CD4-positive, alpha-beta T cell (primary cell): Measurements from ENCODE around the gene SENP3. TPM values are rescaled to one million over a fixed set of nuclear protein-coding genes. Genes with fewer than 3 reads are reported as not detected.

Source experiments
- ATAC-seq: fragments of 200-7000 bp; cut with Tn5 transposase; one replicate; pipeline ENCODE4 v1.10.0; 2022; ENCODE audit warnings: mild to moderate bottlenecking; ENCODE audit not compliant: poor library complexity
- CTCF ChIA-PET: fragments of 350-600 bp; sonication (Branson Sonifier 250); formaldehyde crosslinking; loops from one replicate; lab custom pipeline; 2021; ENCODE audit warnings: antibody characterized with exemption, inconsistent platforms; lab: Charles Lee
- POLR2A ChIA-PET: fragments of 350-600 bp; sonication (Branson Sonifier 250); formaldehyde crosslinking; loops from one replicate; lab custom pipeline; 2021; ENCODE audit warnings: antibody characterized with exemption, inconsistent platforms; lab: Charles Lee
- DNase-seq, 14 experiments: peaks; one replicate each; pipeline ENCODE4 v3.0.0-alpha.2; 2013 to 2020; ENCODE audit warnings: mixed read lengths in 2 of 14
- H3K27ac ChIP-seq, 2 donors: one replicate each; pipeline versions ENCODE4 v1.5.1 to v1.7.0; 2013; ENCODE audit warnings: low read length in 2 of 2, low read depth in 1 of 2, mild to moderate bottlenecking in 1 of 2
- H3K27me3 ChIP-seq, 2 experiments: 1 replicate in 1 of 2; 2 replicates in 1 of 2; pipeline versions ENCODE4 v1.6.1 to v1.7.0; 2013; ENCODE audit warnings: low read length in 2 of 2, control low read depth in 1 of 2, mild to moderate bottlenecking in 1 of 2, moderate library complexity in 1 of 2; ENCODE audit not compliant: insufficient read depth in 2 of 2, control insufficient read depth in 1 of 2
- H3K36me3 ChIP-seq: one replicate; pipeline ENCODE4 v1.6.1; 2013; ENCODE audit warnings: low read length, control low read depth; ENCODE audit not compliant: insufficient read depth
- H3K4me1 ChIP-seq: one replicate; pipeline ENCODE4 v1.6.1; 2013; ENCODE audit warnings: low read length, control low read depth; ENCODE audit not compliant: insufficient read depth
- H3K4me3 ChIP-seq: one replicate; pipeline ENCODE4 v1.5.1; 2013; ENCODE audit warnings: mild to moderate bottlenecking, low read length, moderate library complexity
- H3K9me3 ChIP-seq, 2 experiments: 1 replicate in 1 of 2; 2 replicates in 1 of 2; pipeline versions ENCODE4 v1.6.1 to v1.7.0; 2013; ENCODE audit warnings: low read length in 2 of 2, mild to moderate bottlenecking in 2 of 2, control low read depth in 1 of 2, moderate library complexity in 1 of 2; ENCODE audit not compliant: control insufficient read depth in 1 of 2, insufficient read depth in 1 of 2
- H3K27ac Mint-ChIP-seq: one replicate; pipeline ENCODE4 v1.8.0; 2020; ENCODE audit warnings: mixed read lengths
- H3K27me3 Mint-ChIP-seq: one replicate; pipeline ENCODE4 v1.8.0; 2021; ENCODE audit warnings: mixed read lengths
- H3K36me3 Mint-ChIP-seq: one replicate; pipeline ENCODE4 v1.8.0; 2021; ENCODE audit warnings: low read depth, mixed read lengths
- H3K4me1 Mint-ChIP-seq: one replicate; pipeline ENCODE4 v1.8.0; 2021; ENCODE audit warnings: low read depth, mixed read lengths
- H3K4me3 Mint-ChIP-seq: one replicate; pipeline ENCODE4 v1.8.0; 2020; ENCODE audit warnings: mild to moderate bottlenecking, mixed read lengths
- H3K9me3 Mint-ChIP-seq: one replicate; pipeline ENCODE4 v1.8.0; 2020; ENCODE audit warnings: mixed read lengths
- intact Hi-C, 2 experiments: fragments of 100-400 bp; cut with DNase I in 1 of 2; cut with micrococcal nuclease in 1 of 2; formaldehyde crosslinking; loops; one replicate each; pipeline versions ENCODE4 v1.15.1 to v1.9.0; 2023 to 2025; cut with DNase I, micrococcal nuclease
- total RNA-seq, 174 experiments: library from RNA in 2 of 174; stranded (reverse) in 2 of 174; gene quantifications; one replicate each; pipeline ENCODE4 v1.2.3 and lab custom pipeline; 2021 to 2026
- TF ChIP-seq, protein P1 (sequence below): fragments of 200-600 bp; IDR thresholded peaks from one replicate; pipeline ENCODE4 v1.8.0; 2022; ENCODE audit warnings: antibody characterized with exemption, mild to moderate bottlenecking

The SENP3 gene
- total RNA-seq, 2 experiments from 2014 or later, result 27.7 to 28.9 TPM

DNA sequence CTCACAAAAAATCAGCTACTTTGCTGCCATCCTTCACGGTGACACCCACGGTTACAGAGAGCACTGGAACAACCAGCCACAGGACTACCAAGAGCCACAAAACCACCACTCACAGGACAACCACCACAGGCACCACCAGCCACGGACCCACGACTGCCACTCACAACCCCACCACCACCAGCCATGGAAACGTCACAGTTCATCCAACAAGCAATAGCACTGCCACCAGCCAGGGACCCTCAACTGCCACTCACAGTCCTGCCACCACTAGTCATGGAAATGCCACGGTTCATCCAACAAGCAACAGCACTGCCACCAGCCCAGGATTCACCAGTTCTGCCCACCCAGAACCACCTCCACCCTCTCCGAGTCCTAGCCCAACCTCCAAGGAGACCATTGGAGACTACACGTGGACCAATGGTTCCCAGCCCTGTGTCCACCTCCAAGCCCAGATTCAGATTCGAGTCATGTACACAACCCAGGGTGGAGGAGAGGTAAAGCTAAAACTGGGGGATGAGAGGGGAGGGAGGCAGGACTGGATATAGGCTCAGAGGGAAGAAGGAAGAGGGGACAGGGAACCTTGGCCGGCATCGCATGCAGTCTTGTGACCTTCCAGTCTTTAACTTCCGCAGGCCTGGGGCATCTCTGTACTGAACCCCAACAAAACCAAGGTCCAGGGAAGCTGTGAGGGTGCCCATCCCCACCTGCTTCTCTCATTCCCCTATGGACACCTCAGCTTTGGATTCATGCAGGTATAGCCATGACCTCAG, 18.3 kb downstream of the SENP3 start:
- H3K9me3 ChIP-seq, result peaks cover 0 to 5% of the 10 kb centered on the region in 2 experiments
- intact Hi-C loops, result loop anchor here (5.0 to 10.0 kb wide), 2 partner anchors 107 to 535 kb away; partner anchors contain the start of genes SLC16A11 (in 1 of the 2), TP53 (in 1 of the 2) and WRAP53 (in 1 of the 2)
- DNase-seq, result peak in 2 of 14 experiments; percentile 36 to 42
- Mint-ChIP-seq H3K4me1 (peaks cover 81% of the 10 kb centered on the region), H3K27ac (peak overlapping the region; percentile 79), H3K4me3 (peak overlapping the region; percentile 67), H3K27me3 (no peaks in the 10 kb centered on the region), H3K9me3 (no peaks in the 10 kb centered on the region), H3K36me3 (peaks cover 73% of the 10 kb centered on the region)
- CTCF ChIA-PET, result interaction anchor here (0.8 to 1.6 kb wide), 3 partner anchors 9 to 108 kb away, joined by 3 to 11 read pairs (median 3); no protein-coding TSS in a partner anchor
- TF ChIP-seq, protein P1, sequence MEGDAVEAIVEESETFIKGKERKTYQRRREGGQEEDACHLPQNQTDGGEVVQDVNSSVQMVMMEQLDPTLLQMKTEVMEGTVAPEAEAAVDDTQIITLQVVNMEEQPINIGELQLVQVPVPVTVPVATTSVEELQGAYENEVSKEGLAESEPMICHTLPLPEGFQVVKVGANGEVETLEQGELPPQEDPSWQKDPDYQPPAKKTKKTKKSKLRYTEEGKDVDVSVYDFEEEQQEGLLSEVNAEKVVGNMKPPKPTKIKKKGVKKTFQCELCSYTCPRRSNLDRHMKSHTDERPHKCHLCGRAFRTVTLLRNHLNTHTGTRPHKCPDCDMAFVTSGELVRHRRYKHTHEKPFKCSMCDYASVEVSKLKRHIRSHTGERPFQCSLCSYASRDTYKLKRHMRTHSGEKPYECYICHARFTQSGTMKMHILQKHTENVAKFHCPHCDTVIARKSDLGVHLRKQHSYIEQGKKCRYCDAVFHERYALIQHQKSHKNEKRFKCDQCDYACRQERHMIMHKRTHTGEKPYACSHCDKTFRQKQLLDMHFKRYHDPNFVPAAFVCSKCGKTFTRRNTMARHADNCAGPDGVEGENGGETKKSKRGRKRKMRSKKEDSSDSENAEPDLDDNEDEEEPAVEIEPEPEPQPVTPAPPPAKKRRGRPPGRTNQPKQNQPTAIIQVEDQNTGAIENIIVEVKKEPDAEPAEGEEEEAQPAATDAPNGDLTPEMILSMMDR, result no peak
- H3K4me1 ChIP-seq, result peaks cover 78% of the 10 kb centered on the region
- H3K27ac ChIP-seq, result peak overlapping the region in 1 of 2 donors; percentile 67
- no peak for ATAC-seq
- POLR2A ChIA-PET, result interaction anchor here (0.6 to 2.6 kb wide), 6 partner anchors 19 to 276 kb away, joined by 3 to 14 read pairs (median 4); partner anchors contain the start of genes TP53 and ZBTB4
- H3K27me3 ChIP-seq, result no peaks in the 10 kb centered on the region
- peaks cover 45% of the 10 kb centered on the region for H3K36me3 ChIP-seq
- H3K4me3 ChIP-seq, result peak overlapping the region; percentile 41

DNA sequence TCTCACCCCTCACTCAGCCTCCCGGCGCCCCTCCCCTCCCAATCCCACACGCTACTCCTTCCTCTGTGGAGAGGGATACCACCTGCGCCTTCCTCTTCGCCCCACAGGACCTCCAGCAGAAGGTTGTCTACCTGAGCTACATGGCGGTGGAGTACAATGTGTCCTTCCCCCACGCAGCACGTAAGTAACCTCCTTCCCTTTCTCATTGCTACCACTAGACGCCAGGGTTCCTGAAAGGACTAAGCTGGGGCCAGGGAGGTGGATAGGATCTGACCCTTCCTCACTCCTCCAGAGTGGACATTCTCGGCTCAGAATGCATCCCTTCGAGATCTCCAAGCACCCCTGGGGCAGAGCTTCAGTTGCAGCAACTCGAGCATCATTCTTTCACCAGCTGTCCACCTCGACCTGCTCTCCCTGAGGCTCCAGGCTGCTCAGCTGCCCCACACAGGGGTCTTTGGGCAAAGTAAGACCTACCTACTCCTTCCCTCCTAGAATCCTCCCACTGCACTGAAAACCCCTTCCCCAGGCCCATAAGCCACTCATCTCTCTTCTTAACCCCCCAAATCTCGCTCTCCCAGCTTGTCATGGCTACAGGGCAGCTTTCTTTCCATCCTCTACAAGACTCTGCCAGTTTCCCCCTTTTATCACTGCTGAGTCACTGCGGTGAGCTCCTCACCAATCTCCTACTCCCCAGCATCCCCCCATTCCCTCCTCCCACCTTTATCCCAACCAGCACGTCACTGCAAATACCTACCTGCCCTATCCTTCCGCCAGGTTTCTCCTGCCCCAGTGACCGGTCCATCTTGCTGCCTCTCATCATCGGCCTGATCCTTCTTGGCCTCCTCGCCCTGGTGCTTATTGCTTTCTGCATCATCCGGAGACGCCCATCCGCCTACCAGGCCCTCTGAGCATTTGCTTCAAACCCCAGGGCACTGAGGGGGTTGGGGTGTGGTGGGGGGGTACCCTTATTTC, 19.2 kb downstream of the SENP3 start:
- Histone ChIP-seq H3K27me3 (no peaks in the 10 kb centered on the region), H3K27ac (peak overlapping the region; percentile 4 to 67), H3K9me3 (peaks cover 0 to 5% of the 10 kb centered on the region in 2 experiments), H3K4me1 (peaks cover 78% of the 10 kb centered on the region), H3K4me3 (peak overlapping the region; percentile 41), H3K36me3 (peaks cover 40% of the 10 kb centered on the region)
- peak overlapping the region; percentile 55 for H3K4me3 Mint-ChIP-seq
- no peaks in the 10 kb centered on the region for H3K27me3 Mint-ChIP-seq
- intact Hi-C loops, result loop anchor here (5.0 to 10.0 kb wide), 2 partner anchors 106 to 536 kb away; partner anchors contain the start of genes SLC16A11 (in 1 of the 2), TP53 (in 1 of the 2) and WRAP53 (in 1 of the 2)
- H3K4me1 Mint-ChIP-seq, result peaks cover 75% of the 10 kb centered on the region
- TF ChIP-seq, protein P1, result no peak
- peaks cover 66% of the 10 kb centered on the region for H3K36me3 Mint-ChIP-seq
- no peak for ATAC-seq
- CTCF ChIA-PET, result interaction anchor here (0.8 to 1.6 kb wide), 2 partner anchors 8 to 107 kb away, joined by 3 read pairs; no protein-coding TSS in a partner anchor
- POLR2A ChIA-PET, result interaction anchor here (0.9 to 2.6 kb wide), 4 partner anchors 20 to 106 kb away, joined by 3 to 14 read pairs (median 4); partner anchors contain the start of genes TP53 and ZBTB4
- H3K9me3 Mint-ChIP-seq, result no peaks in the 10 kb centered on the region
- peak in 1 of 14 experiments; percentile 37 for DNase-seq
- H3K27ac Mint-ChIP-seq, result peak overlapping the region; percentile 79
